Subcutaneous adipose tissue (tissue), 4 donors: ENCODE measurements around the gene CDH22. TPM values are rescaled to one million over a fixed set of nuclear protein-coding genes. Genes with fewer than 3 reads are reported as not detected.

Source experiments
- total RNA-seq, 4 donors: library from RNA; depleted of rRNA; stranded (reverse); fragments of >200 nt; gene quantifications; one replicate each; pipeline ENCODE4 v1.1.0, GENCODE V29; 2016
- TF ChIP-seq, protein P1 (sequence below): fragments of 450-650 bp; IDR thresholded peaks from one replicate; pipeline ENCODE4 v1.5.1; 2016; ENCODE audit warnings: low read depth, mild to moderate bottlenecking, control low read depth, antibody characterized with exemption, moderate library complexity

CDH22 gene
- total RNA-seq, 4 donors from 2014 or later: not detected

DNA sequence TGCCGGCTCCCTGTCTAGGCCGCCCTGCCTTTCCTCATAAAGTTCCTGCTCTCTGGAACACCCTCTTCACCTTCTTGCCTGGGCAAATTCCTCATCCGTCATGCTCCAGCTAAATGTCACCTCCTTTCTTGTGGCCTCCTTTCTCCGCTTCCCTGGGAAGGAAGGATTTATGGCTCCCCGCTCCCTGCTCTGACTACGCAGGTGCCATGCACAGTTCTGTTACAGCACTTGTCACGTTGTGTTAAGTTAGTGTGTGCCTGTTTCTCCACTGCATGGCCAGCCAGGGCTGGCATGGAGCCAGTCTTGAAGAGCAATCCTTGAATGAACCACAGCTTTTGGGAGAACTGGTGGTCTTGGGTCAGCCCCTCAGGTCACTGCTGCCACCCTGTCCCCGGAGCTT, 128.4 kb downstream of the CDH22 start:
- TF ChIP-seq, protein P1, sequence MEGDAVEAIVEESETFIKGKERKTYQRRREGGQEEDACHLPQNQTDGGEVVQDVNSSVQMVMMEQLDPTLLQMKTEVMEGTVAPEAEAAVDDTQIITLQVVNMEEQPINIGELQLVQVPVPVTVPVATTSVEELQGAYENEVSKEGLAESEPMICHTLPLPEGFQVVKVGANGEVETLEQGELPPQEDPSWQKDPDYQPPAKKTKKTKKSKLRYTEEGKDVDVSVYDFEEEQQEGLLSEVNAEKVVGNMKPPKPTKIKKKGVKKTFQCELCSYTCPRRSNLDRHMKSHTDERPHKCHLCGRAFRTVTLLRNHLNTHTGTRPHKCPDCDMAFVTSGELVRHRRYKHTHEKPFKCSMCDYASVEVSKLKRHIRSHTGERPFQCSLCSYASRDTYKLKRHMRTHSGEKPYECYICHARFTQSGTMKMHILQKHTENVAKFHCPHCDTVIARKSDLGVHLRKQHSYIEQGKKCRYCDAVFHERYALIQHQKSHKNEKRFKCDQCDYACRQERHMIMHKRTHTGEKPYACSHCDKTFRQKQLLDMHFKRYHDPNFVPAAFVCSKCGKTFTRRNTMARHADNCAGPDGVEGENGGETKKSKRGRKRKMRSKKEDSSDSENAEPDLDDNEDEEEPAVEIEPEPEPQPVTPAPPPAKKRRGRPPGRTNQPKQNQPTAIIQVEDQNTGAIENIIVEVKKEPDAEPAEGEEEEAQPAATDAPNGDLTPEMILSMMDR: no peak

GRCh38 chr20:46178891-46179290, 129.4 kb downstream of the CDH22 start:
- TF ChIP-seq, protein P1: no peak

- TF ChIP-seq, protein P1: no peak
Measured at GRCh38 chr20:46177768-46178167, 130.5 kb downstream of the CDH22 start.

- TF ChIP-seq, protein P1: no peak
Measured at GRCh38 chr20:46176739-46177378, 131.4 kb downstream of the CDH22 start.

DNA sequence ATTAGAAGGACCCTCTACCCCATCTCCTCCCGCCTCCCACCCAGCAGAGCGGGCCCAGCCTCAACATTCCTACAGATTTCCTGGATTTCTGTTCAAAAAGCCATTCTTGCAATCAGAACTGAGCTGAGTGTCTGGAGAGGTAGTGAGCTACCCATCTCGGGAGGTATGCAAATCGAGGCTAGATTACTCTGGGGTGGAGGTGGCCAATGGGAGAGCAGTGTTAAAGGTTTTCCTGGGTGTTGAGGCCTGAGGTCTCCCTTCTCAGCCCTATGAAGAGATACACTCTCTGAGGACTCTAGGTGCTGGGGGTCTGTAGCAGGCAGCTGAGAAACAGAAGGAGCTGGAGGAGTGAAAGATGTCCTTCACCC, 133.2 kb downstream of the CDH22 start:
- TF ChIP-seq, protein P1: no peak

- TF ChIP-seq, protein P1: no peak
Measured at GRCh38 chr20:46174469-46175126, 133.7 kb downstream of the CDH22 start.

GRCh38 chr20:46173652-46174468, 134.4 kb downstream of the CDH22 start:
- TF ChIP-seq, protein P1: no peak
